Thyroid gland (tissue), 4 donors: Measurements from ENCODE around the gene ERMP1.

ENCODE experiments used
- CTCF ChIP-seq, 6 experiments: fragments of 200-600 bp in 3 of 6; fragments of 450-650 bp in 3 of 6; sonication (generic) in 3 of 6; IDR thresholded peaks; one replicate each; pipeline ENCODE4 v1.5.1; 2016 to 2019; ENCODE audit warnings: antibody characterized with exemption in 6 of 6, mild to moderate bottlenecking in 2 of 6, inconsistent platforms in 1 of 6, moderate library complexity in 1 of 6
- POLR2A ChIP-seq, 2 donors: fragments of 450-650 bp; IDR thresholded peaks; one replicate each; pipeline ENCODE4 v1.6.1; 2017; ENCODE audit warnings: antibody characterized with exemption in 2 of 2, mild to moderate bottlenecking in 2 of 2, moderate library complexity in 1 of 2

GRCh38 chr9:5876026-5876425 lies 43.1 kb upstream of the ERMP1 start:
- TF ChIP-seq CTCF (IDR thresholded peaks at IDR 0.05) (no peak), POLR2A (IDR thresholded peaks at IDR 0.05) (no peak)
